HCT116 (cell line): ENCODE results near the gene SIGLEC11. TPM values are rescaled to one million over a fixed set of nuclear protein-coding genes. Genes with fewer than 3 reads are reported as not detected.

ENCODE experiments used
- ATAC-seq: fragments of 200-7000 bp; cut with Tn5 transposase; 2 replicates; pipeline ENCODE4 v1.9.1; 2020; ENCODE audit warnings: mild to moderate bottlenecking, moderate library complexity
- BruUV-seq: library from RNA; stranded (reverse); fragments of 400-500 nt; replicated peaks from 2 replicates; lab custom pipeline; 2021; lab: Mats Ljungman, UMichigan
- CTCF ChIA-PET: fragments of 300-600 bp; sonication (Branson Sonifier 250); formaldehyde crosslinking; loops from one replicate; lab custom pipeline; 2021; ENCODE audit warnings: antibody characterized with exemption; lab: Charles Lee
- POLR2A ChIA-PET: fragments of 300-600, 350-600 bp; sonication (Branson Sonifier 250); formaldehyde crosslinking; loops from one replicate; lab custom pipeline; 2021; ENCODE audit warnings: antibody characterized with exemption; lab: Charles Lee
- RAD21 ChIA-PET, 2 experiments: fragments of 300-600 bp; sonication (Branson Sonifier 250); formaldehyde crosslinking; loops; one replicate each; lab custom pipeline; 2023; ENCODE audit warnings: low total read pairs in 2 of 2; ENCODE audit not compliant: uncharacterized antibody in 2 of 2, unreplicated experiment in 2 of 2, low non-redundant PET in 1 of 2; lab: Charles Lee
- DNase-seq: peaks from one replicate; pipeline ENCODE4 v3.0.0-alpha.2; 2010; ENCODE audit warnings: low read depth, low spot score
- H2AFZ ChIP-seq: fragments of 200-600 bp; shearing (Covaris generic), sonication (generic); 2 replicates; pipeline ENCODE4 v1.6.1; 2017; ENCODE audit warnings: low read depth, mixed run types, mixed read lengths, antibody characterized with exemption, low read length; ENCODE audit not compliant: poor library complexity, severe bottlenecking
- H3K27ac ChIP-seq: 2 replicates; pipeline ENCODE4 v1.5.1; 2012; ENCODE audit warnings: low read depth, low read length
- H3K27me3 ChIP-seq: fragments of 200-600 bp; sonication (generic); 2 replicates; pipeline ENCODE4 v1.6.1; 2016; ENCODE audit warnings: mixed run types, low read length, mixed read lengths; ENCODE audit not compliant: insufficient read depth
- H3K36me3 ChIP-seq, 2 experiments: fragments of 200-500 bp in 1 of 2; fragments of 200-600 bp in 1 of 2; sonication (Bioruptor generic) in 1 of 2; sonication (generic) in 1 of 2; 2 replicates each; pipeline versions ENCODE4 v1.5.1 to v1.6.1; 2014 to 2016; ENCODE audit warnings: low read length in 2 of 2, inconsistent platforms in 1 of 2, mixed read lengths in 1 of 2, mixed run types in 1 of 2; ENCODE audit not compliant: insufficient read depth in 2 of 2, control insufficient read depth in 1 of 2
- H3K4me1 ChIP-seq, 2 experiments: fragments of 200-600 bp in 1 of 2; sonication (generic) in 1 of 2; 2 replicates each; pipeline versions ENCODE4 v1.5.1 to v1.6.1; 2012 to 2017; ENCODE audit warnings: low read length in 2 of 2, inconsistent platforms in 1 of 2, mild to moderate bottlenecking in 1 of 2, mixed read lengths in 1 of 2, mixed run types in 1 of 2, moderate library complexity in 1 of 2; ENCODE audit not compliant: insufficient read depth in 2 of 2, control insufficient read depth in 1 of 2
- H3K4me2 ChIP-seq: fragments of 200-600 bp; sonication (generic); 2 replicates; pipeline ENCODE4 v1.6.1; 2017; ENCODE audit warnings: mixed run types, low read length, mixed read lengths
- H3K4me3 ChIP-seq, 2 experiments: fragments of 200-600 bp in 1 of 2; sonication (generic) in 1 of 2; replicated peaks in 1 of 2; 2 replicates each; pipeline ENCODE4 v1.5.1; 2011 to 2016; ENCODE audit warnings: low read length in 2 of 2, control low read depth in 1 of 2, low read depth in 1 of 2, mild to moderate bottlenecking in 1 of 2, mixed read lengths in 1 of 2, mixed run types in 1 of 2
- H3K79me2 ChIP-seq: fragments of 200-600 bp; sonication (generic); 2 replicates; pipeline ENCODE4 v1.6.1; 2017; ENCODE audit warnings: mild to moderate bottlenecking, mixed run types, low read length, moderate library complexity, mixed read lengths; ENCODE audit not compliant: insufficient read depth
- H3K9ac ChIP-seq: fragments of 200-600 bp; sonication (generic); 2 replicates; pipeline ENCODE4 v1.6.1; 2016; ENCODE audit warnings: low read length, mixed read lengths
- H3K9me2 ChIP-seq: fragments of 200-600 bp; sonication (generic), shearing (Covaris generic); 2 replicates; pipeline ENCODE4 v1.6.1; 2017; ENCODE audit warnings: mixed run types, mild to moderate bottlenecking, moderate library complexity; ENCODE audit not compliant: insufficient read depth
- H3K9me3 ChIP-seq, 2 experiments: fragments of 200-500 bp in 1 of 2; fragments of 200-600 bp in 1 of 2; sonication (Bioruptor generic) in 1 of 2; sonication (generic) in 1 of 2; 2 replicates each; pipeline ENCODE4 v1.6.1; 2014 to 2017; ENCODE audit warnings: low read length in 2 of 2, mixed read lengths in 2 of 2, inconsistent platforms in 1 of 2, low read depth in 1 of 2, mild to moderate bottlenecking in 1 of 2, mixed run types in 1 of 2, moderate library complexity in 1 of 2; ENCODE audit not compliant: control insufficient read depth in 1 of 2, insufficient read depth in 1 of 2
- H4K20me1 ChIP-seq: fragments of 200-600 bp; sonication (generic), shearing (Covaris generic); 2 replicates; pipeline ENCODE4 v1.6.1; 2017; ENCODE audit warnings: mixed run types, mild to moderate bottlenecking, moderate library complexity; ENCODE audit not compliant: insufficient read depth
- ATF3 ChIP-seq: IDR thresholded peaks from 2 replicates; pipeline ENCODE4 v1.6.1; 2012
- CBX3 ChIP-seq: IDR thresholded peaks from 2 replicates; pipeline ENCODE4 v1.6.1; 2012; ENCODE audit warnings: low read depth
- CTCF ChIP-seq, 3 experiments: fragments of 200-600 bp in 1 of 3; sonication (generic) in 1 of 3; IDR thresholded peaks in 2 of 3; conservative IDR thresholded peaks in 1 of 3; 2 replicates each; pipeline ENCODE4 v1.5.1; 2012 to 2017; ENCODE audit warnings: low read depth in 2 of 3, low read length in 2 of 3, antibody characterized with exemption in 1 of 3, borderline replicate concordance in 1 of 3, control low read depth in 1 of 3, mild to moderate bottlenecking in 1 of 3, mixed read lengths in 1 of 3, mixed run types in 1 of 3, moderate library complexity in 1 of 3; ENCODE audit not compliant: insufficient read depth in 1 of 3
- EGR1 ChIP-seq: IDR thresholded peaks from 2 replicates; pipeline ENCODE4 v1.6.1; 2012; ENCODE audit warnings: low read depth
- EZH2 ChIP-seq: fragments of 200-600 bp; sonication (generic); IDR thresholded peaks from 2 replicates; pipeline ENCODE4 v1.6.1; 2017; ENCODE audit warnings: antibody characterized with exemption, mixed run types
- FOSL1 ChIP-seq: IDR thresholded peaks from 2 replicates; pipeline ENCODE4 v1.6.1; 2012; ENCODE audit warnings: low read depth
- JUND ChIP-seq: IDR thresholded peaks from 2 replicates; pipeline ENCODE4 v1.6.1; 2012
- MAX ChIP-seq: IDR thresholded peaks from 2 replicates; pipeline ENCODE4 v1.6.1; 2012
- POLR2A ChIP-seq: IDR thresholded peaks from 2 replicates; pipeline ENCODE4 v1.7.0; 2011; ENCODE audit warnings: borderline replicate concordance; ENCODE audit not compliant: insufficient read depth, insufficient read length; ENCODE audit errors: extremely low read depth
- POLR2AphosphoS5 ChIP-seq: IDR thresholded peaks from 2 replicates; pipeline ENCODE4 v1.6.1; 2011; ENCODE audit warnings: mild to moderate bottlenecking, low read depth, low read length, moderate library complexity
- RAD21 ChIP-seq: IDR thresholded peaks from 2 replicates; pipeline ENCODE4 v1.6.1; 2012; ENCODE audit warnings: low read depth, mild to moderate bottlenecking
- REST ChIP-seq: IDR thresholded peaks from 2 replicates; pipeline ENCODE4 v1.6.1; 2012; ENCODE audit warnings: low read depth
- SP1 ChIP-seq: IDR thresholded peaks from 2 replicates; pipeline ENCODE4 v1.6.1; 2012; ENCODE audit warnings: low read depth
- SRF ChIP-seq: IDR thresholded peaks from 2 replicates; pipeline ENCODE4 v1.6.1; 2012; ENCODE audit warnings: low read depth
- TCF7L2 ChIP-seq: IDR thresholded peaks from 2 replicates; pipeline ENCODE4 v1.7.0; 2011; ENCODE audit warnings: borderline replicate concordance, inconsistent platforms; ENCODE audit not compliant: insufficient read depth, insufficient read length; ENCODE audit errors: extremely low read depth
- YY1 ChIP-seq: IDR thresholded peaks from 2 replicates; pipeline ENCODE4 v1.6.1; 2011; ENCODE audit warnings: low read length, low read depth, moderate library complexity, mild to moderate bottlenecking; ENCODE audit not compliant: insufficient replicate concordance; ENCODE audit errors: extremely low read depth
- ZBTB33 ChIP-seq: IDR thresholded peaks from 2 replicates; pipeline ENCODE4 v1.6.1; 2011; ENCODE audit warnings: mild to moderate bottlenecking, low read length, moderate library complexity; ENCODE audit not compliant: insufficient replicate concordance; ENCODE audit errors: extremely low read depth
- intact Hi-C: fragments of 100-400 bp; cut with micrococcal nuclease; formaldehyde crosslinking; loops from 2 replicates; pipeline ENCODE4 v1.10.0; 2022
- total RNA-seq: library from RNA; stranded (reverse); gene quantifications from one replicate; pipeline ENCODE4 v1.2.1, GENCODE V29; 2021; ENCODE audit not compliant: unreplicated experiment

Gene SIGLEC11
- total RNA-seq, 1 experiment from 2014 or later = not detected

- Histone ChIP-seq H3K4me2 (no peak overlapping the region), H3K27me3 (no peaks in the 10 kb centered on the region), H3K4me1 (peaks cover 26 to 37% of the 10 kb centered on the region in 2 experiments), H3K9me3 (no peaks in the 10 kb centered on the region), H3K79me2 (peaks cover 6% of the 10 kb centered on the region; the same call in 1 of the 2 replicates), H2AFZ (no peak overlapping the region), H3K27ac (no peak overlapping the region), H3K36me3 (peaks cover 9 to 18% of the 10 kb centered on the region in 2 experiments), H3K4me3 (no peak overlapping the region), H3K9ac (no peak overlapping the region), H3K9me2 (no peaks in the 10 kb centered on the region), H4K20me1 (0 out of 2 replicates have a peak, but pooled peaks cover 4% of the 10 kb centered on the region)
- TF ChIP-seq SRF (no peak), SP1 (no peak), EGR1 (no peak), ATF3 (no peak), ZBTB33 (no peak), JUND (no peak), CBX3 (no peak), POLR2A (no peak), EZH2 (no peak), RAD21 (no peak), YY1 (no peak), TCF7L2 (no peak), CTCF (IDR thresholded peaks at IDR 0.05 in 2 of 3, conservative IDR thresholded peaks at IDR 0.05 in 1 of 3; ENCODE audit: borderline replicate concordance in 1 of 3, insufficient read depth in 1 of 3, low read depth in 2 of 3, low read length in 2 of 3) (no peak), POLR2AphosphoS5 (no peak), FOSL1 (no peak), MAX (no peak), REST (no peak)
- ChIA-PET CTCF (no interaction called here), RAD21 (no interaction called here), POLR2A (no interaction called here)
- ATAC-seq = no peak
- DNase-seq = no peak
- BruUV-seq = no TSS peak
- intact Hi-C loops = no loop called here
Observed at GRCh38 chr19:50000841-50001557, 40.0 kb upstream of the SIGLEC11 start.
